ENCODE results near the gene EPHA5.

The EPHA5 gene

DNA sequence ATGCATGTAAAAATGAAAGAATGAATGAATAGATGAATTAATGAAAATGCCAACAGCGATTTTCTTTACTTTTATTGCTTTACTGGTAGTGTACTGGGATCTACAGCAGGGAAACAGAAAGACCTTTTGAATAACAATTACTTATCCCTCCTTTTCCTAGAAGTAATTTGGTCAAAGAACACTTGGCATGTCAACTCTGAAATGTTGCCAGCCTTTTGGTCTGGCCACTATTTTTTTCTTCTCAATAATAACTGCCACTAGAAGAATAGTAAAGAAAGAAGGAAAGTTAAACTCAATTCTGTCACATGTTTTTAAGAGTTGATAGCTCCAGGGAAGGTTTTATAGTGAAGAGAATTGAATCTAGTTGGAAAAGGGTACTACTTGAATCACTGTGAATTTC is 52.9 kb downstream of the EPHA5 start:
- Histone ChIP-seq H3K27me3 (replicated peaks; ENCODE audit: control insufficient read depth, insufficient read depth, low read length) (no peaks in the 10 kb centered on the region), H3K4me3 (replicated peaks; ENCODE audit: low read depth, low read length) (no peak overlapping the region), H3K36me3 (ENCODE audit: control insufficient read depth, insufficient read depth, low read length) (no peaks in the 10 kb centered on the region)
- TF ChIP-seq, protein P1, sequence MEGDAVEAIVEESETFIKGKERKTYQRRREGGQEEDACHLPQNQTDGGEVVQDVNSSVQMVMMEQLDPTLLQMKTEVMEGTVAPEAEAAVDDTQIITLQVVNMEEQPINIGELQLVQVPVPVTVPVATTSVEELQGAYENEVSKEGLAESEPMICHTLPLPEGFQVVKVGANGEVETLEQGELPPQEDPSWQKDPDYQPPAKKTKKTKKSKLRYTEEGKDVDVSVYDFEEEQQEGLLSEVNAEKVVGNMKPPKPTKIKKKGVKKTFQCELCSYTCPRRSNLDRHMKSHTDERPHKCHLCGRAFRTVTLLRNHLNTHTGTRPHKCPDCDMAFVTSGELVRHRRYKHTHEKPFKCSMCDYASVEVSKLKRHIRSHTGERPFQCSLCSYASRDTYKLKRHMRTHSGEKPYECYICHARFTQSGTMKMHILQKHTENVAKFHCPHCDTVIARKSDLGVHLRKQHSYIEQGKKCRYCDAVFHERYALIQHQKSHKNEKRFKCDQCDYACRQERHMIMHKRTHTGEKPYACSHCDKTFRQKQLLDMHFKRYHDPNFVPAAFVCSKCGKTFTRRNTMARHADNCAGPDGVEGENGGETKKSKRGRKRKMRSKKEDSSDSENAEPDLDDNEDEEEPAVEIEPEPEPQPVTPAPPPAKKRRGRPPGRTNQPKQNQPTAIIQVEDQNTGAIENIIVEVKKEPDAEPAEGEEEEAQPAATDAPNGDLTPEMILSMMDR (IDR thresholded peaks at IDR 0.05; ENCODE audit: insufficient read depth, low read length, poor library complexity, severe bottlenecking), result no peak
- DNase-seq (ENCODE audit: extremely low read depth, insufficient read length), result no peak

DNA sequence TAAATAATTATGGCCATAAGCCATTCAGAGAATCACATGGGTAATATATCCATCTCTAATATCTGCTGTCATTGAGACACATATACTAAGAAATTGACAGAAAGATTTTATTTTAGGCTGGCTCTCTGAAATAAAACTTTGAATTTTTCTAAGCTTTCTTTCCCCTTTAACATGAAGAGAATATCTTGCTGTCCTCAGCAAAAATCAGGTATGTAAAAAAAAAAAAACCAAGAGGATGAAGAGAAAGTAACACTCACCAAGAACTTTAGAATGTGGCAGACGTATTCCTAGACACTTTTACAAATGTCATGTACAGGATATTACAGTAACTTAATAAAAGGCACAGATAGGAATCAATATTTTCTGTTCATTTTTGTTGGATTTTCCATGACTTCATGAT is 65.8 kb downstream of the EPHA5 start:
- Histone ChIP-seq H3K27me3 (replicated peaks; ENCODE audit: control insufficient read depth, insufficient read depth, low read length) (no peaks in the 10 kb centered on the region), H3K4me3 (replicated peaks; ENCODE audit: low read depth, low read length) (no peak overlapping the region), H3K36me3 (ENCODE audit: control insufficient read depth, insufficient read depth, low read length) (no peaks in the 10 kb centered on the region)
- no peak for DNase-seq (ENCODE audit: extremely low read depth, insufficient read length)
- TF ChIP-seq, protein P1 (IDR thresholded peaks at IDR 0.05; ENCODE audit: insufficient read depth, low read length, poor library complexity, severe bottlenecking), result no peak

DNA sequence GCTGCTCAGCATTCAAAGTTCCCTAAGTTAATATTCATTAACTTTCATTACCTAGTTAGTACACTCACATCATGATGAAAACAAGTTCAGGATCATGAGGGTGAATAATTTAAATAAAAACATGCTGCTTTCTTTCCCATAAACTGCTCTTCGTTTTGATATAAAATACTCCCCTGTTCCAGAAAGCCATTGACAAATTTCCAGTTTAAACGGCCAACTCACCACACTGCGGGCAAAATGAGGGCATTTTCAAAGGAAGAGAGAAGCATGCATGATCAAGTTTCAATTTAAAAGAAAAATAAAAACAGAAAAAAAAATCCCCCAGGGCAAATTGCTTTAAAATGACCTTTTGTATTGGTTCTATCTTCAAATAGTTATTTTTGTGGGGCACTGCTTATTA is 69.6 kb downstream of the EPHA5 start:
- Histone ChIP-seq H3K4me3 (replicated peaks; ENCODE audit: low read depth, low read length) (no peak overlapping the region), H3K27me3 (replicated peaks; ENCODE audit: control insufficient read depth, insufficient read depth, low read length) (no peaks in the 10 kb centered on the region), H3K36me3 (ENCODE audit: control insufficient read depth, insufficient read depth, low read length) (no peaks in the 10 kb centered on the region)
- TF ChIP-seq, protein P1 (IDR thresholded peaks at IDR 0.05; ENCODE audit: insufficient read depth, low read length, poor library complexity, severe bottlenecking), result no peak
- DNase-seq (ENCODE audit: extremely low read depth, insufficient read length), result no peak

DNA sequence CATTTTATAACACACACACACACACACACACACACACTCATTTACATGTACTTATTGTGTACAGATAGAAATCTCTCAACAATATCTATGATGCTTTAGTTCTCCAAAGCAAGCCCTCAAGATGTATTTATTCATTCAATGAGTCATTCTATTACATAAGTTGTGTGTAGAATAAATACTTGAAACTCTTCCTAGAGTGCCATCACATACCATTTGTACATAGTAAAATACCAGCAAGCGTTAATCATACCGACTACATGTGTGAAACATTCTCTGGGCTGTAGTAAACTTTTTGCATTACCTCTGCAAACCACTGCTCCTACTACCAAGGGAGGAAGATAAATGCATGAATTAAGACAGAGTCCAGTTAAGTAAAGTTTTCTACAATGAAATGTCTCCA is 70.9 kb downstream of the EPHA5 start:
- Histone ChIP-seq H3K27me3 (replicated peaks; ENCODE audit: control insufficient read depth, insufficient read depth, low read length) (no peaks in the 10 kb centered on the region), H3K36me3 (ENCODE audit: control insufficient read depth, insufficient read depth, low read length) (no peaks in the 10 kb centered on the region), H3K4me3 (replicated peaks; ENCODE audit: low read depth, low read length) (no peak overlapping the region)
- TF ChIP-seq, protein P1 (IDR thresholded peaks at IDR 0.05; ENCODE audit: insufficient read depth, low read length, poor library complexity, severe bottlenecking), result no peak
- no peak for DNase-seq (ENCODE audit: extremely low read depth, insufficient read length)

DNA sequence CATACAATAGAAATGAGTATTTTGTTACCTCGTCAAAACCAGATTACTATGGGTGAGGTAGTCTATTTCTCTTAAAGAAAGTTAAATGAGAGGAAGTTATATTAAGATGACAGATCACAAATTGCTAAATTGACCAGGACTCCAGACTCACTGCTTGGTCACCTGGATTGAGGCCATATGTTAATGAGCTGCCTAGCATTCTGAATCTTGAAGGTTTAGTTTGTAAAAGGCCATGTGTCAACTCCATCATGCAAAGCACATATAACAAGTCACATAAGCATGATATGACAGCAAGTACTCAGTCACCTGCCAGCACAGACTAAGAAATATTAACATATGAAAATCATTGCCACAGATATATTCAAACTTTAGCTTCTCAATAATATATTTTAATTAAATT is 72.6 kb downstream of the EPHA5 start:
- TF ChIP-seq, protein P1 (IDR thresholded peaks at IDR 0.05; ENCODE audit: insufficient read depth, low read length, poor library complexity, severe bottlenecking), result no peak
- Histone ChIP-seq H3K36me3 (ENCODE audit: control insufficient read depth, insufficient read depth, low read length) (no peaks in the 10 kb centered on the region), H3K4me3 (replicated peaks; ENCODE audit: low read depth, low read length) (no peak overlapping the region), H3K27me3 (replicated peaks; ENCODE audit: control insufficient read depth, insufficient read depth, low read length) (no peaks in the 10 kb centered on the region)
- DNase-seq (ENCODE audit: extremely low read depth, insufficient read length), result no peak

DNA sequence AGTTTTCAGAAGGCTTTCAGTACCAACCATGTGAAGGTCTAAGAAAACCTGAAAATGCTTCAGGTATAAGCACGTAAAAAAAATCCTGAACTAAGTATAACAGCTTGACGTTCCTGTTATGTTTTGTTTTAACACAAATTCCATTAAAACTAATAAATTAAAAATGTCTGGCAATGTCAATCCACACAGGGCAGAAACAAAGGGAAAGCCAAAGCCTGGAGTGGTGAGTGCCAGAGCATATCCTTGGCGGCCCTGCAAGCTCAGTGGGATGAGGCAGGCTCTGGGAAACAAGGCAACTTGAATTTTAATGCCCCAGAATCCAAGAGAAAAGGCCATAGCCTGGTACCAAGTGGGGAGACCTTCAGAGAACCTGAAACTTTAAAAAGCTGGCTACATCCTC is 78.2 kb downstream of the EPHA5 start:
- TF ChIP-seq, protein P1 (IDR thresholded peaks at IDR 0.05; ENCODE audit: insufficient read depth, low read length, poor library complexity, severe bottlenecking), result no peak
- H3K4me3 ChIP-seq (replicated peaks; ENCODE audit: low read depth, low read length), result no peak overlapping the region
- no peaks in the 10 kb centered on the region for H3K36me3 ChIP-seq (ENCODE audit: control insufficient read depth, insufficient read depth, low read length)
- DNase-seq (ENCODE audit: extremely low read depth, insufficient read length), result no peak
- no peaks in the 10 kb centered on the region for H3K27me3 ChIP-seq (replicated peaks; ENCODE audit: control insufficient read depth, insufficient read depth, low read length)

Measured in GM06990 (cell line).